HepG2 (cell line): ENCODE measurements around the gene SNED1. TPM values are rescaled to one million over a fixed set of nuclear protein-coding genes. Genes with fewer than 3 reads are reported as not detected.

ENCODE experiments used
- ATAC-seq: fragments of 200-7000 bp; cut with Tn5 transposase; 3 replicates; pipeline ENCODE4 v1.9.1; 2020; ENCODE audit warnings: mild to moderate bottlenecking, moderate library complexity
- BruUV-seq: library from RNA; stranded (reverse); fragments of 400-500 nt; replicated peaks from 2 replicates; lab custom pipeline; 2021; lab: Mats Ljungman, UMichigan
- CTCF ChIA-PET: fragments of 300-600 bp; formaldehyde crosslinking; extraction: SDS; loops from one replicate; lab custom pipeline; 2021; ENCODE audit warnings: low total read pairs, inconsistent platforms, low intra/inter-chr PET ratio; lab: Yijun Ruan, JAX
- POLR2A ChIA-PET: fragments of 350-600 bp; sonication (Branson Sonifier 250); formaldehyde crosslinking; loops from one replicate; lab custom pipeline; 2020; ENCODE audit warnings: antibody characterized with exemption, inconsistent platforms; lab: Yijun Ruan, JAX
- DNase-seq: peaks from one replicate; pipeline ENCODE4 v3.0.0-alpha.2; 2015; ENCODE audit warnings: low spot score
- FAIRE-seq: peaks from 3 replicates; lab custom pipeline; 2011; peaks lifted over from hg19 to GRCh38; lab: Jason Lieb, UNC
- H2AFZ ChIP-seq: one replicate; pipeline ENCODE4 v1.6.1; 2011; ENCODE audit warnings: low read length, inconsistent platforms
- H3K27ac ChIP-seq: fragments of 300-600 bp; 3 replicates; pipeline ENCODE4 v1.8.0; 2011; ENCODE audit warnings: mixed run types, mild to moderate bottlenecking, mixed read lengths, low read length, inconsistent platforms; ENCODE audit not compliant: insufficient read depth; ENCODE audit errors: extremely low read length
- H3K27me3 ChIP-seq, 2 experiments: fragments of 200-600 bp in 1 of 2; 2 replicates in 1 of 2; 3 replicates in 1 of 2; pipeline versions ENCODE4 v1.6.0 to v1.8.0; 2011; ENCODE audit warnings: low read length in 2 of 2, mild to moderate bottlenecking in 2 of 2, moderate library complexity in 2 of 2, inconsistent platforms in 1 of 2; ENCODE audit not compliant: insufficient read depth in 2 of 2, control insufficient read depth in 1 of 2
- H3K36me3 ChIP-seq, 2 experiments: fragments of 200-600 bp in 1 of 2; replicated peaks in 1 of 2; 2 replicates in 1 of 2; 3 replicates in 1 of 2; pipeline versions ENCODE4 v1.5.1 to v1.8.0; 2011; ENCODE audit warnings: low read length in 2 of 2, inconsistent platforms in 1 of 2; ENCODE audit not compliant: insufficient read depth in 2 of 2, control insufficient read depth in 1 of 2
- H3K4me1 ChIP-seq: 2 replicates; pipeline ENCODE4 v1.5.1; 2012; ENCODE audit warnings: low read length, inconsistent platforms; ENCODE audit not compliant: insufficient read depth
- H3K4me2 ChIP-seq: 2 replicates; pipeline ENCODE4 v1.6.0; 2011; ENCODE audit warnings: low read depth, low read length, inconsistent platforms
- H3K4me3 ChIP-seq, 3 experiments: fragments of 200-600 bp in 1 of 3; sonication (generic), shearing (Covaris generic) in 1 of 3; replicated peaks in 1 of 3; 2 replicates each; pipeline ENCODE4 v1.5.1; 2011 to 2016; ENCODE audit warnings: low read length in 3 of 3, inconsistent platforms in 2 of 3, low read depth in 2 of 3, mild to moderate bottlenecking in 2 of 3, control low read depth in 1 of 3, mixed read lengths in 1 of 3; ENCODE audit not compliant: insufficient read depth in 1 of 3
- H3K79me2 ChIP-seq: one replicate; pipeline ENCODE4 v1.6.1; 2011; ENCODE audit warnings: low read length, inconsistent platforms; ENCODE audit not compliant: insufficient read depth
- H3K9ac ChIP-seq: 2 replicates; pipeline ENCODE4 v1.6.0; 2011; ENCODE audit warnings: mild to moderate bottlenecking, low read depth, low read length, inconsistent platforms; ENCODE audit not compliant: insufficient read depth
- H3K9me3 ChIP-seq: 2 replicates; pipeline ENCODE4 v1.5.1; 2012; ENCODE audit warnings: mild to moderate bottlenecking, low read length
- H4K20me1 ChIP-seq: 2 replicates; pipeline ENCODE4 v1.6.0; 2011; ENCODE audit warnings: inconsistent platforms, mild to moderate bottlenecking, low read length, moderate library complexity; ENCODE audit not compliant: insufficient read depth
- NFAT5 ChIP-seq: sonication (generic); formaldehyde crosslinking; IDR thresholded peaks from 2 replicates; pipeline ENCODE4 v1.4.0; 2020; ENCODE audit warnings: missing genetic modification reagents
- NFYB ChIP-seq: sonication (generic); formaldehyde crosslinking; IDR thresholded peaks from 2 replicates; pipeline ENCODE4 v1.4.0; 2020; ENCODE audit warnings: missing genetic modification reagents
- PRDM4 ChIP-seq: sonication (generic); formaldehyde crosslinking; IDR thresholded peaks from 2 replicates; pipeline ENCODE4 v1.9.0; 2021; ENCODE audit warnings: missing genetic modification reagents, borderline replicate concordance
- ZIK1 ChIP-seq: sonication (generic); formaldehyde crosslinking; IDR thresholded peaks from 2 replicates; pipeline ENCODE4 v1.5.0; 2020; ENCODE audit warnings: mild to moderate bottlenecking, low read depth, missing genetic modification reagents, borderline replicate concordance
- whole genome bisulfite sequencing: methylation state at CpG from one replicate; pipeline ENCODE4 v1.1.6; 2017; ENCODE audit warnings: low lambda C conversion rate; 5-methylcytosine and 5-hydroxymethylcytosine counted together
- in situ Hi-C: cut with HindIII; loops from 2 replicates; pipeline ENCODE4 v1.10.0; 2017; ENCODE audit warnings: low pct_unique_long_range_greater_than_20kb; ENCODE audit not compliant: extremely low pct_ligation_motif_present
- intact Hi-C: fragments of 100-400 bp; cut with micrococcal nuclease; formaldehyde crosslinking; loops from one replicate; pipeline ENCODE4 v1.10.0; 2022; ENCODE audit not compliant: unreplicated experiment
- polyA plus RNA-seq, 8 experiments: library from polyadenylated mRNA; depleted of rRNA in 3 of 8; stranded (reverse) in 7 of 8; unstranded in 1 of 8; fragments of >200 nt; fragmentation: Illumina TruSeq in 4 of 8; extraction: Trizol in 4 of 8; gene quantifications; 2 replicates each; pipeline versions ENCODE4 v1.2.1 to v1.2.3, GENCODE V29; 2011 to 2016; ENCODE audit warnings: low read depth in 4 of 8, missing spikeins in 1 of 8, mixed read lengths in 1 of 8; ENCODE audit not compliant: insufficient read depth in 1 of 8
- total RNA-seq, 5 experiments: library from RNA; depleted of rRNA; stranded (reverse); fragments of >200 nt; fragmentation: Illumina TruSeq; extraction: Trizol; gene quantifications; 2 replicates each; pipeline ENCODE4 v1.2.3, GENCODE V29; 2016; ENCODE audit warnings: low read depth in 1 of 5

The SNED1 gene
- total and polyA plus RNA-seq, 2 of the 13 experiments (the other 11 are each of a cell fraction or from before 2014, with no cell fraction given): 0.15 to 0.65 TPM

DNA sequence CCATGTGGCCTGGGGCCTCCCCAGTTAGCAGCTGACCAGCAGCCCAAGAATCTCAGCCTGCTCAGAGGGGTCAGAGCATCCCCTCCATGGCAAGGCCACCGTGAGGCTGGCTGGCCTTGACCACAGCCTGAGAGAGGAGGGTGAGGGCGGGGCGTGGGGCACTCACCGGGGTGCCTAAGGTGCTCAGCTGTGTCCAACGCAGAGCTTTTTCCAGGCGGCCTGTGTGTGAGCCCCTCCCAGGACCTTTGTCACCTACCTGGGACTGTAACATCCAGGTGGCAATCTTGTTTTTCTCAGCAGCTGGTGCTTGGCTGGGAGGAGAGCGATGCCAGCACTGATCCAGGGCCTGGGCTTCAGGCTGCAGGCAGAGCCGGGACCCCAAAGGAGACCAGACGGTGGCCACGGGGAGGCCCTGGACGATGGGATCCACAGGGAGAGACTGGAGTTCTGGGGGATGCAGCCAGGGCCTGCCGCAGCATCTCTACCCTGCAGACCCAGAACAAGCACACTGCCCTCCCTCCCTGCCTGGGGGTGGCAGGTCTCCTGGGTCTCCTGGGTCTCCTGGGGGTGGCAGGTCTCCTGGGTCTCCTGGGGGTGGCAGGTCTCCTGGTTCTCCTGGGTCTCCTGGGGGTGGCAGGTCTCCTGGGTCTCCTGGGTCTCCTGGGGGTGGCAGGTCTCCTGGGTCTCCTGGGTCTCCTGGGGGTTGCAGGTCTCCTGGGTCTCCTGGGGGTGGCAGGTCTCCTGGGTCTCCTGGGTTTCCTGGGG, 12.3 kb downstream of the SNED1 start (continued):
- TF ChIP-seq ZIK1 (CRISPR knock-in tag): no peak
- no peak for TF ChIP-seq NFYB (CRISPR knock-in tag)

GRCh38 chr2:241011296-241011600, 12.8 kb downstream of the SNED1 start:
- H3K27ac ChIP-seq: no peak overlapping the region
- CTCF ChIA-PET: no interaction called here

More at GRCh38 chr2:241011296-241011600, 12.8 kb downstream of the SNED1 start:
- no peak for FAIRE-seq
- Histone ChIP-seq H3K36me3 (no peaks in the 10 kb centered on the region), H3K4me3 (no peak overlapping the region), H3K9ac (no peak overlapping the region), H3K9me3 (no peaks in the 10 kb centered on the region), H3K4me1 (peaks cover 16% of the 10 kb centered on the region), H4K20me1 (no peaks in the 10 kb centered on the region), H2AFZ (no peak overlapping the region), H3K4me2 (no peak overlapping the region), H3K27me3 (peaks cover 2 to 34% of the 10 kb centered on the region in 2 experiments; a peak in 4 of 5 replicates), H3K79me2 (no peaks in the 10 kb centered on the region)
- DNase-seq: no peak
- POLR2A ChIA-PET: no interaction called here
- TF ChIP-seq PRDM4 (no peak), NFAT5 (CRISPR knock-in tag) (no peak)
- BruUV-seq: no TSS peak
- in situ Hi-C loops: no loop called here
- WGBS: 77% methylated on average over 9 of the region's 9 CpGs
- ATAC-seq: no peak
- intact Hi-C loops: loop anchor here (5.0 kb wide), 1 partner anchor 291 kb away; no protein-coding TSS in a partner anchor
